ENCODE results near the gene PORCN. TPM values are rescaled to one million over a fixed set of nuclear protein-coding genes. Genes with fewer than 3 reads are reported as not detected.
A peak's percentile ranks its signal among the peaks of the same experiment; 100 is the strongest.

The PORCN gene
- total and polyA plus RNA-seq, 8 donors = 2.9 to 8.5 (median 3.8) TPM

DNA sequence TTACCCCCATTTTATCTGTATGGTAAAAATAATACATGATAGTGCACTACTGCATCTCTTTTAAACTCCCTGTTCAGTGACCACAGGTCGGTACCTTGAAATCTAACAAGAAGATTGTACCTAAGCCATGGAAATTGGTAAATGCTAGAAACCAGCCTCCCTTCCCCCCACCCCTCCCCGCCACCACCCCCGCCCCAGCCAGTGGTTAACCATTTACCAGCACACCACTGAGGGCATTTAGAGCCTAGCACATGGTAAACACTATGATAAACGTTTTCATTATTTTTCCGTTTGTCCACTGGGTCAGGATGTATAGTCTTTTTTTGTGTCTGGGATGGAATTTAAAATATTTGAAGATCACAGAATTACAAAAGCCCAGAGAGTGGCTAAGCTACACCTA lies 33.5 kb upstream of the PORCN start:
- Histone ChIP-seq H3K36me3 (no peaks in the 10 kb centered on the region), H3K4me3 (peak overlapping the region in 3 of 4 donors; percentile 48 to 59 (median 55)), H3K4me1 (no peaks in the 10 kb centered on the region), H3K27me3 (no peaks in the 10 kb centered on the region), H3K27ac (peak overlapping the region in 3 of 4 donors; percentile 34 to 57 (median 50)), H3K9me3 (no peaks in the 10 kb centered on the region)
- DNase-seq (no peak), ATAC-seq (peak in 3 of 4 donors; percentile 35 to 53 (median 39)), FAIRE-seq (no peak)
- TF ChIP-seq, protein P1, sequence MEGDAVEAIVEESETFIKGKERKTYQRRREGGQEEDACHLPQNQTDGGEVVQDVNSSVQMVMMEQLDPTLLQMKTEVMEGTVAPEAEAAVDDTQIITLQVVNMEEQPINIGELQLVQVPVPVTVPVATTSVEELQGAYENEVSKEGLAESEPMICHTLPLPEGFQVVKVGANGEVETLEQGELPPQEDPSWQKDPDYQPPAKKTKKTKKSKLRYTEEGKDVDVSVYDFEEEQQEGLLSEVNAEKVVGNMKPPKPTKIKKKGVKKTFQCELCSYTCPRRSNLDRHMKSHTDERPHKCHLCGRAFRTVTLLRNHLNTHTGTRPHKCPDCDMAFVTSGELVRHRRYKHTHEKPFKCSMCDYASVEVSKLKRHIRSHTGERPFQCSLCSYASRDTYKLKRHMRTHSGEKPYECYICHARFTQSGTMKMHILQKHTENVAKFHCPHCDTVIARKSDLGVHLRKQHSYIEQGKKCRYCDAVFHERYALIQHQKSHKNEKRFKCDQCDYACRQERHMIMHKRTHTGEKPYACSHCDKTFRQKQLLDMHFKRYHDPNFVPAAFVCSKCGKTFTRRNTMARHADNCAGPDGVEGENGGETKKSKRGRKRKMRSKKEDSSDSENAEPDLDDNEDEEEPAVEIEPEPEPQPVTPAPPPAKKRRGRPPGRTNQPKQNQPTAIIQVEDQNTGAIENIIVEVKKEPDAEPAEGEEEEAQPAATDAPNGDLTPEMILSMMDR (IDR thresholded peaks at IDR 0.05) = no peak
- intact Hi-C loops (cut with DNase I) = no loop called here
- WGBS, 2 donors = 0 to 35% methylated on average over 5 of the region's 5 CpGs

DNA sequence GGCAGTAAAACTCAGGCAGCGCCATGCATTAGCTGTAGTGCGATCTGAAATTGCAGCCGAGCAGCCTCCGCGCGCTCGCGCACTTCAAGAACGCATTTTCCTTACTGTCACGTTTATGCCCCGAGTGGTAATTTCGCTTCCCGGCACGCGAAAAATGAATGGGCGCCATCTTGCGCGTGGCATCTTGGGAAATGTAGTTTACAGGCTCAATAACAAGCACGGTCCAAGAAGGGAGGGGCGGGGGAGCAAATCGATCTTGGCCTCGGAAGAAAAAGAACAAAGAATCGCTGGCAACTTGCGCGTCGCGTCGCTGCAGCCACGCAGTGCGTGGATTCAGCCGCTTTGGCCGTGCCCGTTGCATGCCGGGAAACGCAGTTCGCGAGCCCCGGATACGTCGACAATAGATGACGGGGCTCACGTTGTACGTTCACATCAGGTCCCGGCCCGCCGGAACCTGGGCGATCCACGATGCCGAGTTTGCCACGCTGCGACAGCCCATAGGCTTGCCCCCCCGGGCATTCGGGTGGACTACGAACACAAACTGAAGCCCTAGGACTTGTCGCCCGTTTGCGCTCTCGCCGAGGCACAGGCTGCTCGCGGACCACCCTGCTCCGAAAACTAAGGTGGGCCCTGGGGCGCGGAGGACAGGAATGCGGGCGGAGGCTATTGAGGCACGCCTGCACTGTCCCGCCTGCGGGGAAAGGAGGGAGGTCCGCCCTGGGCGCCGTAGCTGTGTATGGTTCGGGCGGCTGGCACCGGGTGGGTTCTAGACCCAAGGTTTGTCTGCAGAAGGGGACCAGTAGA lies 32.8 kb upstream of the PORCN start, which contains the start of gene FTSJ1:
TSS of gene FTSJ1 (plus strand) at position 426 of the 804 bp plus-strand sequence. CDS start 1,849 bp downstream, outside the sequence.
- Histone ChIP-seq H3K4me1 (no peaks in the 10 kb centered on the region), H3K4me3 (peak within 1 kb of the TSS; percentile 41 to 59 (median 52)), H3K27ac (peak within 1 kb of the TSS; percentile 2 to 57 (median 42)), H3K36me3 (no peaks in the 10 kb centered on the region), H3K9me3 (no peaks in the 10 kb centered on the region), H3K27me3 (no peaks in the 10 kb centered on the region)
- DNase-seq (peak; percentile 82 to 93 (median 89)), ATAC-seq (peak; percentile 82 to 91 (median 86)), FAIRE-seq (peak; percentile 82)
- intact Hi-C loops (cut with DNase I) = no loop called here
- 0 to 37% methylated on average over 75 of the region's 75 CpGs for WGBS, 2 donors
- TF ChIP-seq, protein P1 (IDR thresholded peaks at IDR 0.05) = no peak

DNA sequence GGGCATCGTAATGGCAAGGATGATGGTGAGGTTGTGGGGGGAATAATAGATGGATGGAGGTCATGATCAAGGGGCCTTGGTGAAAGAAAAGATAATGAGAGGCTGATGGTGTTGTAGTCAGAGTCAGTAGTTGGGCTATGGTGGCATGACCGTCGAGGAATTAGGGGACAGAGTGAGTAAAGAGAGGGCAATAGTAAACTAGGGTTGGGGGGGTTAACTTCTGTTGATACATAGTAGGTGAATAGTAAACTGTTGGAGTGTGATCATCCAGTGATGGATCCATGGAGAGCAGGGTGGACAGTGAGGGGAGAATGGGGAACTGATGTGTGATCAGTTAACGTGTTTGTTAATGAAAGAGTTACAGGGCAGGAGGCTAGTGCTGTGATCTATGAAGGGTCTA lies 31.9 kb upstream of the PORCN start:
- 33 to 66% methylated on average over 4 of the region's 4 CpGs for WGBS, 2 donors
- H3K4me1 ChIP-seq = no peaks in the 10 kb centered on the region
- H3K27me3 ChIP-seq = no peaks in the 10 kb centered on the region
- no peak overlapping the region for H3K27ac ChIP-seq
- FAIRE-seq (no peak), DNase-seq (no peak), ATAC-seq (no peak)
- TF ChIP-seq, protein P1 (IDR thresholded peaks at IDR 0.05) = no peak
- H3K9me3 ChIP-seq = no peaks in the 10 kb centered on the region
- peak overlapping the region in 3 of 4 donors; percentile 48 to 59 (median 55) for H3K4me3 ChIP-seq
- H3K36me3 ChIP-seq = no peaks in the 10 kb centered on the region
- intact Hi-C loops (cut with DNase I) = no loop called here

DNA sequence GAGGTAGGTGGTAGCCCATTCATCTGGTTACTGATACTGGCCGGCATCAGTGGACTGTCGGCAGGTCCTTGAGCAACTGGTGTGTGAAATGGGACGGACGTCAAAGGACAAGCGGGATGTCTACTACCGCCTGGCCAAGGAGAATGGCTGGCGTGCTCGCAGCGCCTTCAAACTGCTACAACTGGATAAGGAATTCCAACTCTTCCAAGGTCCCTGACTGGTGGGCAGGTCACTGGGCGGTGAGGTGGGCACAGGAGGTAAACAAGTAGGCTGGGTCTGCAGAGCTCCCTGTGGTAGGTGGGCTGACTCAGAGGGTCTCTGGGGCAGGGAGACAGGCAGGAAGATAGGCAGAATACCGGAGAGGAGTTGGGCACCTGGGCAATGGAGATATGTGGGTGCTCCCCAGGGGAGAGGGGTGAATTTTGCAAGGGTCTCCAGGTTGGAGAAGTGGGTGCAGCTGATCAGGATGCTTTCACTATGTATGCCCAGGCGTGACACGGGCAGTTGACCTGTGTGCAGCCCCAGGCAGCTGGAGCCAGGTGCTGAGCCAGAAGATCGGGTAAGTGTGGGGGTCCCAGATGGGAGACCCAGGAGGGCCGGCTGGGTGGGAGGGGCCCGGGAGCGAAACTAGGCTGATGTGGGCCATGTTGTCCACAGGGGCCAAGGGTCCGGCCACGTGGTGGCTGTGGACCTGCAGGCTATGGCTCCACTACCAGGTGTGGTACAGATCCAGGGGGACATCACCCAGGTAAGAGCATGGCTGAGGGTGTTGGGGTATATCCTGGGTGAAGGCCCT lies 30.6 kb upstream of the PORCN start:
- Histone ChIP-seq H3K4me1 (no peaks in the 10 kb centered on the region), H3K27me3 (no peaks in the 10 kb centered on the region), H3K36me3 (no peaks in the 10 kb centered on the region), H3K4me3 (no peak overlapping the region), H3K9me3 (no peaks in the 10 kb centered on the region), H3K27ac (no peak overlapping the region)
- intact Hi-C loops (cut with DNase I) = no loop called here
- 68 to 79% methylated on average over 19 of the region's 19 CpGs for WGBS, 2 donors
- TF ChIP-seq, protein P1 (IDR thresholded peaks at IDR 0.05) = no peak
- DNase-seq (no peak), ATAC-seq (no peak), FAIRE-seq (no peak)
